H9 (cell line): ENCODE results near the gene PRMT5. TPM values are rescaled to one million over a fixed set of nuclear protein-coding genes. Genes with fewer than 3 reads are reported as not detected.
"Not testable (repeated sequence)": the region's sequence is repeated elsewhere in the genome, so short reads cannot be mapped to it uniquely, and the experiment has no call there.

Experiments used
- DNase-seq: peaks from one replicate; pipeline ENCODE4 v3.0.0-alpha.2; 2017
- H2AFZ ChIP-seq: one replicate; pipeline ENCODE4 v1.6.1; 2013; ENCODE audit warnings: mild to moderate bottlenecking, low read length, control low read depth, moderate library complexity
- H2AK5ac ChIP-seq: 2 replicates; pipeline ENCODE4 v1.6.1; 2013; ENCODE audit warnings: low read length, control low read depth, mixed read lengths; ENCODE audit not compliant: insufficient read length
- H2BK120ac ChIP-seq: one replicate; pipeline ENCODE4 v1.6.1; 2013; ENCODE audit warnings: low read depth, mild to moderate bottlenecking, low read length, control low read depth, inconsistent platforms; ENCODE audit not compliant: poor library complexity, severe bottlenecking
- H2BK12ac ChIP-seq: 2 replicates; pipeline ENCODE4 v1.6.1; 2013; ENCODE audit warnings: low read length, control low read depth, mixed read lengths, low read depth; ENCODE audit not compliant: insufficient read length
- H2BK15ac ChIP-seq: 2 replicates; pipeline ENCODE4 v1.6.1; 2013; ENCODE audit warnings: low read depth, low read length, control low read depth
- H2BK20ac ChIP-seq: one replicate; pipeline ENCODE4 v1.6.1; 2013; ENCODE audit warnings: low read depth, mild to moderate bottlenecking, low read length, control low read depth, inconsistent platforms; ENCODE audit not compliant: poor library complexity, severe bottlenecking
- H2BK5ac ChIP-seq: 2 replicates; pipeline ENCODE4 v1.6.1; 2013; ENCODE audit warnings: low read length, control low read depth, mixed read lengths; ENCODE audit not compliant: insufficient read length
- H3K14ac ChIP-seq: 2 replicates; pipeline ENCODE4 v1.6.1; 2013; ENCODE audit warnings: low read length, control low read depth; ENCODE audit not compliant: insufficient read depth
- H3K18ac ChIP-seq: 2 replicates; pipeline ENCODE4 v1.6.1; 2013; ENCODE audit warnings: low read depth, mild to moderate bottlenecking, mixed read lengths, low read length, control low read depth; ENCODE audit not compliant: insufficient read length
- H3K23ac ChIP-seq: 2 replicates; pipeline ENCODE4 v1.6.1; 2013; ENCODE audit warnings: low read length, control low read depth, mixed read lengths, low read depth; ENCODE audit not compliant: insufficient read length
- H3K23me2 ChIP-seq: 2 replicates; pipeline ENCODE4 v1.6.1; 2013; ENCODE audit warnings: low read depth, mild to moderate bottlenecking, mixed read lengths, low read length, control low read depth; ENCODE audit not compliant: insufficient read length, poor library complexity, severe bottlenecking
- H3K27ac ChIP-seq: 2 replicates; pipeline ENCODE4 v1.5.1; 2013; ENCODE audit warnings: low read length, control low read depth, mixed read lengths, low read depth; ENCODE audit not compliant: insufficient read length
- H3K27me3 ChIP-seq: 2 replicates; pipeline ENCODE4 v1.6.1; 2013; ENCODE audit warnings: low read length, control low read depth, inconsistent platforms; ENCODE audit not compliant: insufficient read depth
- H3K4ac ChIP-seq: 2 replicates; pipeline ENCODE4 v1.6.1; 2013; ENCODE audit warnings: low read depth, mild to moderate bottlenecking, control low read depth, inconsistent platforms, low read length, moderate library complexity
- H3K4me1 ChIP-seq: 2 replicates; pipeline ENCODE4 v1.6.1; 2013; ENCODE audit warnings: low read length, control low read depth, inconsistent platforms; ENCODE audit not compliant: insufficient read depth
- H3K4me2 ChIP-seq: 2 replicates; pipeline ENCODE4 v1.6.1; 2013; ENCODE audit warnings: low read length, control low read depth, mixed read lengths; ENCODE audit not compliant: insufficient read length, insufficient read depth
- H3K56ac ChIP-seq: 2 replicates; pipeline ENCODE4 v1.6.1; 2013; ENCODE audit warnings: low read depth, mild to moderate bottlenecking, mixed read lengths, low read length, control low read depth; ENCODE audit not compliant: insufficient read length
- H3K79me1 ChIP-seq: 2 replicates; pipeline ENCODE4 v1.6.1; 2013; ENCODE audit warnings: low read depth, mild to moderate bottlenecking, moderate library complexity, low read length, control low read depth, inconsistent platforms; ENCODE audit not compliant: insufficient read depth, poor library complexity, severe bottlenecking
- H3K79me2 ChIP-seq: 2 replicates; pipeline ENCODE4 v1.6.1; 2013; ENCODE audit warnings: low read length, control low read depth, inconsistent platforms; ENCODE audit not compliant: insufficient read depth
- H3K9ac ChIP-seq: 2 replicates; pipeline ENCODE4 v1.6.1; 2013; ENCODE audit warnings: low read length, control low read depth, mixed read lengths; ENCODE audit not compliant: insufficient read length; ENCODE audit errors: extremely low read depth
- H3K9me3 ChIP-seq: one replicate; pipeline ENCODE4 v1.6.1; 2013; ENCODE audit warnings: low read depth, low read length, inconsistent platforms; ENCODE audit not compliant: control insufficient read depth
- H3T11ph ChIP-seq: one replicate; pipeline ENCODE4 v1.6.1; 2013; ENCODE audit warnings: mild to moderate bottlenecking, low read length, control low read depth, inconsistent platforms
- H4K20me1 ChIP-seq: one replicate; pipeline ENCODE4 v1.6.1; 2013; ENCODE audit not compliant: control insufficient read depth, insufficient read length, insufficient read depth
- H4K5ac ChIP-seq: 2 replicates; pipeline ENCODE4 v1.6.1; 2013; ENCODE audit warnings: low read depth, mild to moderate bottlenecking, mixed read lengths, low read length, control low read depth; ENCODE audit not compliant: insufficient read length
- H4K8ac ChIP-seq: replicated peaks from 2 replicates; pipeline ENCODE4 v1.6.1; 2013; ENCODE audit warnings: low read length, control low read depth, mixed read lengths, low read depth; ENCODE audit not compliant: insufficient read length
- H4K91ac ChIP-seq: 2 replicates; pipeline ENCODE4 v1.6.1; 2013; ENCODE audit warnings: low read depth, mild to moderate bottlenecking, moderate library complexity, mixed read lengths, low read length, control low read depth; ENCODE audit not compliant: insufficient read length
- H3K27ac Mint-ChIP-seq, 3 experiments: 2 replicates in 2 of 3; 3 replicates in 1 of 3; pipeline ENCODE4 v1.8.0; 2020 to 2021; ENCODE audit warnings: mixed read lengths in 3 of 3, mild to moderate bottlenecking in 1 of 3, moderate library complexity in 1 of 3
- H3K27me3 Mint-ChIP-seq: 2 replicates; pipeline ENCODE4 v1.8.0; 2021; ENCODE audit warnings: low read depth, mild to moderate bottlenecking, moderate library complexity, mixed read lengths
- H3K36me3 Mint-ChIP-seq, 3 experiments: 2 replicates in 2 of 3; 3 replicates in 1 of 3; pipeline ENCODE4 v1.8.0; 2020 to 2021; ENCODE audit warnings: low read depth in 3 of 3, mixed read lengths in 3 of 3; ENCODE audit not compliant: insufficient read depth in 1 of 3
- H3K4me1 Mint-ChIP-seq, 2 experiments: 2 replicates each; pipeline ENCODE4 v1.8.0; 2020; ENCODE audit warnings: mixed read lengths in 2 of 2
- H3K4me3 Mint-ChIP-seq, 2 experiments: 2 replicates in 1 of 2; 3 replicates in 1 of 2; pipeline ENCODE4 v1.8.0; 2020 to 2021; ENCODE audit warnings: mild to moderate bottlenecking in 2 of 2, mixed read lengths in 2 of 2, moderate library complexity in 1 of 2
- H3K9me3 Mint-ChIP-seq, 2 experiments: 2 replicates in 1 of 2; 3 replicates in 1 of 2; pipeline ENCODE4 v1.8.0; 2020; ENCODE audit warnings: mild to moderate bottlenecking in 2 of 2, mixed read lengths in 2 of 2, moderate library complexity in 1 of 2
- WGBS: extraction: QIAGEN DNeasy Blood & Tissue Kit; methylation state at CpG from one replicate; pipeline ENCODE4 v1.1.7; 2013; ENCODE audit warnings: missing lambda C conversion rate, low lambda C conversion rate, mixed read lengths; ENCODE audit not compliant: insufficient read length; ENCODE audit errors: extremely low coverage; 5-methylcytosine and 5-hydroxymethylcytosine counted together
- total RNA-seq: library from RNA; stranded (reverse); gene quantifications from 2 replicates; pipeline ENCODE4 v1.2.1, GENCODE V29; 2021
- TF ChIP-seq, protein P1 (sequence below): fragments of 200-600 bp; sonication (generic); conservative IDR thresholded peaks from 3 replicates; pipeline ENCODE4 v1.8.0; 2021; ENCODE audit warnings: antibody characterized with exemption, mild to moderate bottlenecking

The PRMT5 gene
- total RNA-seq, 1 experiment from 2014 or later: 141 TPM

DNA sequence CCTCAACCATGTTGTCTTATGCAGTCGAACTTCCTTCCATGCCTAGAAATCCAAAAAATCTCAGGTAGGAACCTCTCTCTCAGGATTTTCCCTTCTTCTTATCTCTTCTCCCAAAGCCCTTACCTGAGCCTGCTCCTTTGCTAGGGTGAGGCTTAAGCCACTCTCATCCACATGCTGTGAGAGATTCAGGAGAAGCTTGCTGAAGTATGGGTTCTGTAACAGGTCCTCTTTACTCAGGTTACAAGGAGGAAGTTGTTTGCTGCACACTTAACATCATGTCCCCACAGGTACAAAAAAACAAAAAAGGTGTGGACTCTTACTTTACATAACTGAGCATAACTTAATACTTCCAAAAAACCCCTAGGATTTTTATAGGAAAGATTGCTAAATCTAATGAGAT, 23.2 kb upstream of the PRMT5 start:
- Histone ChIP-seq H4K8ac (no peak overlapping the region), H4K20me1 (no peaks in the 10 kb centered on the region), H2AFZ (no peak overlapping the region), H2BK120ac (no peak overlapping the region), H3K27me3 (no peaks in the 10 kb centered on the region), H3K23me2 (peaks cover 3% of the 10 kb centered on the region), H3K79me1 (no peaks in the 10 kb centered on the region), H3K23ac (no peak overlapping the region), H3K9me3 (no peaks in the 10 kb centered on the region), H3K79me2 (no peaks in the 10 kb centered on the region; the same call in 1 of the 2 replicates), H3T11ph (no peak overlapping the region), H3K27ac (no peak overlapping the region), H3K56ac (no peak overlapping the region), H3K4me1 (0 out of 2 replicates have a peak, but pooled peaks cover 2% of the 10 kb centered on the region), H2BK5ac (no peak overlapping the region), H3K14ac (no peak overlapping the region), H2AK5ac (no peak overlapping the region), H2BK20ac (no peak overlapping the region), H3K18ac (no peak overlapping the region), H4K91ac (no peak overlapping the region), H3K9ac (no peak overlapping the region), H2BK15ac (no peak overlapping the region), H3K4ac (no peak overlapping the region), H3K4me2 (no peak overlapping the region), H4K5ac (no peak overlapping the region), H2BK12ac (no peak overlapping the region)
- Mint-ChIP-seq H3K4me1 (peaks cover 15% of the 10 kb centered on the region in 2 experiments), H3K36me3 (peaks cover 21 to 56% (median 52%) of the 10 kb centered on the region in 3 experiments; a peak in 6 of 7 replicates), H3K27ac (peak overlapping the region in 1 of 3 experiments; percentile 4; a peak in 1 of 7 replicates), H3K9me3 (no peaks in the 10 kb centered on the region), H3K27me3 (no peaks in the 10 kb centered on the region), H3K4me3 (no peak overlapping the region)
- DNase-seq: no peak
- TF ChIP-seq, protein P1, sequence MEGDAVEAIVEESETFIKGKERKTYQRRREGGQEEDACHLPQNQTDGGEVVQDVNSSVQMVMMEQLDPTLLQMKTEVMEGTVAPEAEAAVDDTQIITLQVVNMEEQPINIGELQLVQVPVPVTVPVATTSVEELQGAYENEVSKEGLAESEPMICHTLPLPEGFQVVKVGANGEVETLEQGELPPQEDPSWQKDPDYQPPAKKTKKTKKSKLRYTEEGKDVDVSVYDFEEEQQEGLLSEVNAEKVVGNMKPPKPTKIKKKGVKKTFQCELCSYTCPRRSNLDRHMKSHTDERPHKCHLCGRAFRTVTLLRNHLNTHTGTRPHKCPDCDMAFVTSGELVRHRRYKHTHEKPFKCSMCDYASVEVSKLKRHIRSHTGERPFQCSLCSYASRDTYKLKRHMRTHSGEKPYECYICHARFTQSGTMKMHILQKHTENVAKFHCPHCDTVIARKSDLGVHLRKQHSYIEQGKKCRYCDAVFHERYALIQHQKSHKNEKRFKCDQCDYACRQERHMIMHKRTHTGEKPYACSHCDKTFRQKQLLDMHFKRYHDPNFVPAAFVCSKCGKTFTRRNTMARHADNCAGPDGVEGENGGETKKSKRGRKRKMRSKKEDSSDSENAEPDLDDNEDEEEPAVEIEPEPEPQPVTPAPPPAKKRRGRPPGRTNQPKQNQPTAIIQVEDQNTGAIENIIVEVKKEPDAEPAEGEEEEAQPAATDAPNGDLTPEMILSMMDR: no peak
- WGBS: no CpG with 5 or more reads among the region's 1 CpG

DNA sequence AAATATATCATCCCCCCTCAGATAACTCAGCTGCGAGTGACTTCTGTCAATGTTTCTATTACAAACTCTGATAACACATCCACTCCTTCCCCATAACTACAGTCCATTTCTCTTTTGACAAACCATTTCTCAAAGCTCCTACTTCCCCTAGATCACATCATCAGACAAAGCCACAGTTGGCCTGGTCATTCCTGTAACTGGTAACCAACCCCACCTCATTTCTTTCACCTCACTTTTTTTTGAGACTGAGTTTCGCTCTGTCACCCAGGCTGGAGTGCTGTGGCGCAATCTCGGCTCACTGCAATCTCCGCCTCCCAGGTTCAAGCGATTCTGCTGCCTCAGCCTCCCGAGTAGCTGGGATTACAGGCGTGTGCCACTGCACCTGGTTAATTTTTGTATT, 22.6 kb upstream of the PRMT5 start:
- not testable (repeated sequence) for H4K5ac ChIP-seq, H2AK5ac ChIP-seq, H3K4ac ChIP-seq, H3K4me1 ChIP-seq, H4K8ac ChIP-seq, H2BK120ac ChIP-seq, H2AFZ ChIP-seq, H4K20me1 ChIP-seq, H3K56ac ChIP-seq, H3K9me3 Mint-ChIP-seq, H2BK5ac ChIP-seq, H2BK12ac ChIP-seq, H3K27me3 ChIP-seq, H4K91ac ChIP-seq, H3K23me2 ChIP-seq, H3K9ac ChIP-seq, H3K79me1 ChIP-seq, H2BK20ac ChIP-seq, H2BK15ac ChIP-seq, H3T11ph ChIP-seq, H3K27ac ChIP-seq, H3K14ac ChIP-seq, H3K18ac ChIP-seq, H3K4me3 Mint-ChIP-seq, H3K4me2 ChIP-seq, H3K9me3 ChIP-seq, DNase-seq, H3K23ac ChIP-seq, H3K27me3 Mint-ChIP-seq, H3K79me2 ChIP-seq
- peaks cover 26 to 62% (median 58%) of the 10 kb centered on the region in 3 experiments; a peak in 6 of 7 replicates for H3K36me3 Mint-ChIP-seq
- peaks cover 15% of the 10 kb centered on the region in 2 experiments for H3K4me1 Mint-ChIP-seq
- WGBS: no CpG with 5 or more reads among the region's 8 CpGs
- peak overlapping the region in 1 of 3 experiments; percentile 11; a peak in 2 of 7 replicates for H3K27ac Mint-ChIP-seq
